DMS53 treated with DMSO at 0.1 percent for 48 hours (cell line): ENCODE data around the gene HACD3.
"Not testable (repeated sequence)": the region's sequence is repeated elsewhere in the genome, so short reads cannot be mapped to it uniquely, and the experiment has no call there.

Experiments used
- DNase-seq: peaks from one replicate; lab custom pipeline; 2025; ENCODE audit not compliant: unreplicated experiment; lab: John Stamatoyannopoulos, UW

Gene HACD3

GRCh38 chr15:65599677-65600076, 69.4 kb downstream of the HACD3 start:
- no peak for DNase-seq

DNA sequence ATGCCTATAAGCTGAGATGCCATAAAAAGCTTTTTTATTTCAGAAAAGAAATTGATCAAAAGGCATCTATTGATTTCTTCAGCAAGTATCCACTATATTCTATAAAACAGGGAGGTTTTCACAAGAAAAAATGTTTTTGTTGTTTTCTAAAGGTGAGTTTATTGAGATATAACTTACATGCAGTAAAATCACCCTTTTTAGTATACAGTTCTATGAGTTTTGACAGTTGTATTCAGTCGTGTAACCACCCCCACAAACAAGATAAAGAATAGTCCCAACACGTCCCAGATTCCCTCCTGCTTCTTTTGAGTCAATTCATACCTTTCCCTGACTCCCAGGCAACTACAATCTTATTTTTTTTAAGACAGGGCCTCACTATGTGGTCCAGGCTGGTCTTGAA, 72.9 kb downstream of the HACD3 start:
- no peak for DNase-seq

DNA sequence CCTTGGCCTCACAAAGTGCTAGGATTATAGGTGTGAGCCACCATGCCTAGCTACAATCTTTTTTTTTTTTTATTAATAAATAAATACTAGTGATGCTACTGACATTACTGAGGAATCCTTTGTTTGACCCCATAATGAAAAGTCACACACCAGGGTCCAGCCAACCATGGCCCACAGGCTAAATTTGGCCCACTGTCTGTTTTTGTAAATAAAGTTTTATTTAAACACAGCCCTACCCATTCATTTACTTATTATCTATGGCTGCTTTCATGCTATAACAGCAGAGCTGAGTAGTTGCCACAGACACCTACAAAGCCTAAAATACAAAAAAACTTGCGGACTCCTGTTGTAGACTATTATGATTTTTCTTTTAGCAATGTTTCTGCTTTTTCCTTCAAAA, 73.3 kb downstream of the HACD3 start:
- no peak for DNase-seq

GRCh38 chr15:65610871-65611718, 80.8 kb downstream of the HACD3 start, which contains the start of gene INTS14:
TSS of gene INTS14 (minus strand) at chr15:65611131. CDS start at chr15:65607380, 3,751 bp downstream.
- DNase-seq: peak; percentile 80

- DNase-seq: no peak
Measured at GRCh38 chr15:65611888-65612615, 81.8 kb downstream of the HACD3 start.

- DNase-seq: no peak
Measured at GRCh38 chr15:65612616-65612946, 82.3 kb downstream of the HACD3 start.

DNA sequence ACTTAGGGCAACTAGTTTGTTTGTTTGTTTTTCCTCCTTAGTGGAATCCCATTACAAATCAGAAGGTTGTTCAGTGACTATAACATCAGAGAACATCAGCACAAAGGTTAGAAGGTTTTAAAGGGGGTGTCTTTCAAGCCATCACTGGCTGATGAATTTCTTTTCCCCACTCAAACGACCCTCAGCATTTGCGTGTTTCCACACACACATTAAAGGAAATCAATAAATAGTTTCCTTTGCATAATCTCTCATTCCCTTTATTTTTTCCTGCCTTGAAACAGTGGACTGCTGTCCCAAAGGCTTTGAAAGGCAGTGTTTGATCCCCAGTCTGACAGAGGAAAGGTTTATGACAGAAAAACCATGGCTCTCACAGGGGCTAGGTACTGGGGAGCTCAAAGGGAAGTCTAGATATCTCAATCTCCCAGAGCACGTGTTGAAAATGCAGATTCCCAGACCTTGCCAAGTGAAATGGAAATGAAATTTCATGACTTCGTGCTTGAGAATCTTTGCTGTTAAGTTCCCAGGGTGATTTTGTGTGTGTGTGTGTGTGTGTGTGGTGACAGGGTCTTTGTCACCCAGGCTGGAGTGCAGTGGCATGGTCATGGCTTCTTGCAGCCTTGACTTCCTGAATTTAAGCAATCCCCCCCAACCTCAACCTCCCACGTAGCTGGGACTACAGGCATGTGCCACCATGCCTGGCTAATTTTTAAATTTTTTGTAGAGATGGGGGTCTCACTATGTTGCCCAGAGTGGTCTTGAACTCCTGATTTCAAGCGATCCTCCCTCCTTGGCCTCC, 82.9 kb downstream of the HACD3 start:
- DNase-seq: no peak

GRCh38 chr15:65615887-65616286, 85.6 kb downstream of the HACD3 start:
- DNase-seq: not testable (repeated sequence)

DNA sequence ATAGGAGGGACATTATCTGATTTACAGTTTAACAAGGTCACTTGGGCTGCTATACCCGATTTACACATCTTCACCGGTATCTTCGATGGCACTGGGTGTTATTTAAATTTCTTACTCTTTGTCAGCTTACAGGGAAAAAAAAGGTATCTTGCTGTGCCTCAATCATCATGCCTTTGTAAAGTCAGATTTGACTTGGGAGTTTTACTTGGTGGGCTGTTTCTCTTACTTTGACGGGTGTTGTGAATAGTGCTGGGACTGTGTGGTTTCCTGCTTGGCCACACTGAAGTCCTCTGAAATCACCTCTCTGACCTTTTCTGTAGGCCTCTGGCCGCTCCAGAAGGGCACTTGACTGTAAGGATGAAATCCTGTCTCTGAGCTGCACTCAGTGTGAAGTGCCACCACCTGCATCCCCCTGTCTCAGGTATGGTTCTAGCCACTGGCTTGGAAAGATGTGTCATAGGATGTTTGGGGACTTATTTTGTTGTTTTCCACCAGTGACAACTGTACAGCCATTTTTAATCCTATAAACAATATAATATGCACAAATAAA, 88.4 kb downstream of the HACD3 start:
- no peak for DNase-seq

DNA sequence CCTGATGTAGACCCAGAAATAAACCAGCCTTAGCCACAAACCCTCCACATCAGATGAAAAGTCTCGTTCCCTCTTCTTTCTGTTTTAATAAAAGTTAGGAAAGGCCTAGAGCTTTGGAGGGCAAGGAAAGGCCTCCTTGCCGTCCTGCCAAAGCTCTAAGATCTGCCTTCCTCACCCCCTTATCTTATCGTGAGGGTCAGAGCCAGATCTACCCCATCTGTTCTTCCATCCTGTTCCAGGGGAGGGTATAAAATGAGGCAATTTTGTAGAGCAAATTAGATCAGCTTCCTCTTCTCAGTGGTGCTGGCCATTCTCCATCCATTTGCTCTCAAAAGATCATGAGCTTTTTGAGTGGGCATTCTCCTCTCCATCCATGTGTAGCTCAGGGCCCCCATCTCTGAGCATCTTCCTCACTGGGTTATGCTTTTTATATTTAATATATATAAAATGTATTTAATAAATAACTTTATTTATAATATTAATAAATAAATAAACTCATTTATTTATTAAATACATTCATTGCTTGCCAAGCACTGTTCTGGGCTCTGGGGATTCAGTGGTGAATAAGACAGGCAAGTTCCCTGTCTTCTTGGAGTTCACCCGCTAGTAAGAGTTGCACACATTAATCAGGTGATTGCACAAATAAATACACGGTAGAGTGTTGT, 89.5 kb downstream of the HACD3 start:
- no peak for DNase-seq

- DNase-seq: no peak
Measured at GRCh38 chr15:65620833-65621232, 90.6 kb downstream of the HACD3 start.

DNA sequence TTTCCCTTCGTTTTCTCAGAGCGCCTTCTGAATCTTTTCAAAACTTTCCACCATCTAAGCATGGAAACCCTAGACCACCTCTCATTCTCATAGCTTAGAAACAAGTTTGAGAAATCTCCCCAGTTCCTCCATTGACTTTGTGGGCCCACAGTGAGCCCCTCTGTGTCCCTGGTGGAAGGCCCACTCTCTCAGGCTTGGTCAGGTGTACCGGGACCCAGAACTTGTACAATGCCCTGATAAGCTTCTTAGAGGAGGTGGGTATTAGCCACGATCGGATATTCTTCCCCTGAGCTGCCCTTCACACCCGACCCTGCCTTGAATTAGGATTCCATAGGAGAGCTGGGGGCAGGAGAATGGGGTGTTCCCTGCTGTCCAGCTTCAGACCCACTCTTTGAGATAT, 91.4 kb downstream of the HACD3 start, which contains the start of gene SLC24A1:
Gene SLC24A1, plus strand, starts transcription at position 301 of the 400 bp plus-strand sequence. CDS start 2,143 bp downstream, outside the sequence.
- DNase-seq: no peak

DNA sequence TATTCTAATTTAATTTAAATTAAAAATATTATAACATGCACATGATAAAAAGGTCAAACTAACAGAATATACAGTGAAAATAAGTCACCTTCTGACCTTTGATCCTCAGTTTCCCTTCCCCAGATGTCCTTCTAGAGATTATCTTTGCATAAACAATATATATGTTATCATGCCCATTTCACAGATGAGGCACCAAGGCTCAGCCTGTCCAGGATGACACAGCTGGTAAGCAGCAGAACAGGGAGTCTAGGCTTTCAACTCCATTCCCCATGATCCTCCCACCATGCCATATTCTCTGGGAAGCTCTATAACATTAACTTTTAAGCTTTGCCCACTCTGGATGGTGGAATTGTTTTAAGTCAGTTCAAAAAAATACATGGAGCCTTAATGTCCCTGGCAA, 92.8 kb downstream of the HACD3 start:
- no peak for DNase-seq

GRCh38 chr15:65626856-65627255, 96.6 kb downstream of the HACD3 start:
- DNase-seq: no peak
